Effector CD4-positive, alpha-beta T cell (primary cell): ENCODE results near the gene TAS2R60. TPM values are rescaled to one million over a fixed set of nuclear protein-coding genes. Genes with fewer than 3 reads are reported as not detected.
"Not testable (repeated sequence)": the region's sequence is repeated elsewhere in the genome, so short reads cannot be mapped to it uniquely, and the experiment has no call there.

Source experiments
- DNase-seq: peaks from one replicate; pipeline ENCODE4 v3.0.0-alpha.2; 2020
- total RNA-seq: gene quantifications from one replicate; lab custom pipeline; 2026; lab: John Stamatoyannopoulos, UW

Gene TAS2R60, protein sequence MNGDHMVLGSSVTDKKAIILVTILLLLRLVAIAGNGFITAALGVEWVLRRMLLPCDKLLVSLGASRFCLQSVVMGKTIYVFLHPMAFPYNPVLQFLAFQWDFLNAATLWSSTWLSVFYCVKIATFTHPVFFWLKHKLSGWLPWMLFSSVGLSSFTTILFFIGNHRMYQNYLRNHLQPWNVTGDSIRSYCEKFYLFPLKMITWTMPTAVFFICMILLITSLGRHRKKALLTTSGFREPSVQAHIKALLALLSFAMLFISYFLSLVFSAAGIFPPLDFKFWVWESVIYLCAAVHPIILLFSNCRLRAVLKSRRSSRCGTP
- not detected for total RNA-seq

DNA sequence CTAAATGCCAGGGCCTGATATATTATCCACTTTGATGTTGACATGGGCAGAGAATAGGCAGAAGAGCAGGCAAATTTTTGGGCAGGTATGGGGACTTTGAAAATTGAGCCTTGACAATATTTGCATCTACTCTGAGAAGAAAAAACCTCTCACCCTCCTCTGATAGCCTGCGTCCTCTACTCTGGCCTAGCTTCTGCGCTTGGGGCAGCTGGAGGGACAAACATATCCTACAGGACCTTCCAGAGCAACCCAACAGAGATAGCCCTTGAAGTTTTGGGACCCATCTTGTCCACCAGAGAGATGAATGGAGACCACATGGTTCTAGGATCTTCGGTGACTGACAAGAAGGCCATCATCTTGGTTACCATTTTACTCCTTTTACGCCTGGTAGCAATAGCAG is at the start of gene TAS2R60:
TAS2R60 (plus strand) TSS at position 301 of the 400 bp plus-strand sequence; CDS start at position 301, 0 bp downstream.
- DNase-seq: no peak

DNA sequence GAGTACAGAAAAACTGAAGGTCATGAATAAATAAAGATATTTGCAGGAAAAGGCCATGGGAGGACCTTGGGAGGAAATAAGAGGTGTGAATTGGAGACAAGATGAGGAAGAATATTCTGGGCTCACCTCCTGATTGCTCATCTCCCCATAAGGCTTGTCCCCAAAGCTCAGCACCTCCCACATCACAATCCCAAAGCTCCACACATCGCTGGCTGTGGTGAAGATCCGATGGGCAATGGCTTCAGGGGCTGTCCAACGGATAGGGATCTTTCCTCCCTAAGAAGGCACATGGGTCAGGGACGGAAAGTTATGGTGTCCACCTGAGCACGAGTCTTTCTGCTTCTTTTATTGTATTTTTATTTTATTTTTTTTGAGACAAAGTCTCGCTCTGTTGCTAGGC is 49.2 kb upstream of the TAS2R60 start:
- DNase-seq: no peak

DNA sequence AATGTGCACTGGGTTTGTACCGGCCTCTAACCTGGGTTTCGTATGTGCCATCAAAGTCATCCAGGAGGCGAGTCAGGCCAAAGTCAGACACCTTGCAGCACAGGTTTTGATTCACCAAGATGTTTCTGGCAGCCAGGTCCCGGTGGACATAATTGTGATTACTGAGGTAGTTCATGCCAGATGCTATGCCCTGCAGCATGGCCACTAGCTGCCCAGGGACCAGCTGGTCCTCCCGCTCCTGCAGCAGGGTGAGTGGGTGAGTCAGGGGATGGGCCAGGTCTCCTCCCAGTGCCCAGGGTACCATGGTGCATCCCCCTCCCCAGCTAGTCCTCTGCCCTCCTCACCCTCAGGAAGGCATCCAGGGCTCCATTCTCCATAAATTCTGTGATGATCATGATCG is 48.5 kb upstream of the TAS2R60 start:
- DNase-seq: no peak

DNA sequence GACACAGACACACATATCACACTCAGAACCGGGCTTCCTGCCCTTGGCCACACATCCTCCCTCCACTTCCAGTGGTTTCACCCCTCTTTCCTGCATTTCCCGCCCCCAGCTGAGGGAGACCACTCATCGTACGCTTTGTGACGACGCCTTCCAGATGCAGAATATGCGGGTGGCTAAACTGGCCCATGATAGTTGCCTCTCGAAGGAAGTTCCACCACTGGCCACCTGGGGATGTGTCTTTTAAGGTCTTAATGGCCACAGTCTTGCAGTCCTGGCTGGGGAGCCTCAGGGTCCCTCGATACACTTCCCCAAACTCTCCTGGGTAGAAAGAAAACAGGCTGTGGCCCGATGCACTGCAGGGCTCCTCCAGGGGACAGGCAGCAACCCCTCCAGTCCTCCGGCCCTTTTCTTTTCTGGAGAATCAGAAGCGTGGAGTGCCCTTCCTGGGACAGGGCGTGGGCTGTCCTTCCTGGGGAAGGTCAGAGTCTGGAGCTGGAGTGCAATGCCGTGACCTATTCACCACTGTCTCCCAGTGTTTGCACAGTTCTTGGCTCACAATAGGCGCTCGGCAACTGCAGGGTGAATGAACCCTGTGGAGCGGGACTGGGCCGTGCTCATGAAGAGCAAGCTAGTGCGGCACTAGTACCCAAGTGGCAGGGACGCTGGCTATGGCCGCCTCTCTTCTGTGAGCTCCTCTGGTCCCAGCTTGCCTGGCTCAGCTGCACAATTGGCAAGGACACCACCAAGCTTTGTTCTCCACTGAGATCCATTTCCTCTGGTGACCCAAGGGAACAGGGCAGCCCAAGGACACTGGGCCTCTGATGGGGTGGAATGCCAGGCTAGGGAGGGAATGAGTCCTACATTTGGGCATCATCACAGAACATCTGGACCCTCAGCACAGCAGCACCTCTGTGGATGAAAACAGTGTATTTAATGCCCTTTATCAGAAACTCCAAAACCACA is 47.8 kb upstream of the TAS2R60 start:
- no peak for DNase-seq

DNA sequence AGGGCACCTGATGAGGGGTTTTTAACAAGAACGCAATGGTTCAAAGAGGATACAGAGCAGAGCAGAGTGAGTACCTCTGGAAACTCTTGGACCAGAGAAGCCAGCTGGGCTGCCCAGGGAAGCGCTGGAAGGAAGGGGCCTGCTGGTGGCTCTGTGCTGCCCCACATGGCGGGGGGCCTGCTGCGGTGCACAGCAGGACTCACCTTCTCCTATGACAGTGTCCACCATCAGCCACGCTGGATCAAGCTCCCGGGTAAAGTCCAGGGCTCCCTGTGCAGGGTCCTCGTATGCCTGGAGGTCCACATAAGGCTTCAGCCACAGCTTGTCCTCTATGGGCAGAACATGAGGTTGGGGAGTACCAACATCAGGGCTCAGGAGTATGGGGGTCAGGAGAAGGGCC is 47.1 kb upstream of the TAS2R60 start:
- no peak for DNase-seq

DNA sequence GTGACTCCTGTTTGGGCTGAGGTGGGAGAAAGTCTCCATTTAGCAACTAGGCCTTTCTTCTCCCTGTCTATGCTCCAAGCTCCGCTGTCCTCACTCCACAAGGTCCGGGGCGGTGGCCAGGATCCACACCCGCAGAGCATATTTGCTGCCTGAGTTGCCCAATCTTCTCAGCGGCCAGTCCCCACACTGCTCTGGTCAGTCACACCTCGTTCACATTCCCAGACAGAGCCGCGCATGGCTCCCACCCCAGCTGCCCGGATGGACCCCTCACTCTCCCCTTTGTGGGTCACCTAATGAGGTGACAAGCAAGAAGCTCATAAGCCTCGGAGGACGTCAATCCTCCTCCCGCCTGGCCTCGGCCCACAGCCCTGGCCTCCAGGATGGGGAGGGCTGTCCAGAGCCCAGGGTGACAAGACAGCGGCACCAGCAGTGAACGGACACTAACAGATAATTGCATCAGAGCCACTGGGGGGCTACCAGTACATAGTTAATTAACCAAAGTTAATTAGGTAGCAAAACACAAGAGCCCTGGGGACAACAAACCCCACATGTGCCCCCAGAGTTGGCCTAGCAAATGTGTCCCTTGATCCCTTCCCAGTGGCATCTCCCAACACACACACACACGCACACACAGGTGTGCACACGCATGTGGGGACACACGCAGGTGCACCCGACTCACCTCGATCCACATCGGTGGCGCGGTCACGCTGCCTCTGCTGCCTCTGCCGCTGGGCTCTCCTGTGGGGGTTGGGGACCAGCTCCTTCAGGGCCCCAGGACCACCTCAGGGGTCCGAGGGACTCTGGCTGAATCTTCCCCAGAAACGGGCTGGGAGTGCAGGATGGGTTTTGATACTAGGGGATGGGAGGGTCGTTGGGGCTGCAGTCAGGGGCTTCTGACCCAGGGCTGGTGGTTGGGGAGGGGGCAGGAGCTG is 46.4 kb upstream of the TAS2R60 start:
- no peak for DNase-seq

DNA sequence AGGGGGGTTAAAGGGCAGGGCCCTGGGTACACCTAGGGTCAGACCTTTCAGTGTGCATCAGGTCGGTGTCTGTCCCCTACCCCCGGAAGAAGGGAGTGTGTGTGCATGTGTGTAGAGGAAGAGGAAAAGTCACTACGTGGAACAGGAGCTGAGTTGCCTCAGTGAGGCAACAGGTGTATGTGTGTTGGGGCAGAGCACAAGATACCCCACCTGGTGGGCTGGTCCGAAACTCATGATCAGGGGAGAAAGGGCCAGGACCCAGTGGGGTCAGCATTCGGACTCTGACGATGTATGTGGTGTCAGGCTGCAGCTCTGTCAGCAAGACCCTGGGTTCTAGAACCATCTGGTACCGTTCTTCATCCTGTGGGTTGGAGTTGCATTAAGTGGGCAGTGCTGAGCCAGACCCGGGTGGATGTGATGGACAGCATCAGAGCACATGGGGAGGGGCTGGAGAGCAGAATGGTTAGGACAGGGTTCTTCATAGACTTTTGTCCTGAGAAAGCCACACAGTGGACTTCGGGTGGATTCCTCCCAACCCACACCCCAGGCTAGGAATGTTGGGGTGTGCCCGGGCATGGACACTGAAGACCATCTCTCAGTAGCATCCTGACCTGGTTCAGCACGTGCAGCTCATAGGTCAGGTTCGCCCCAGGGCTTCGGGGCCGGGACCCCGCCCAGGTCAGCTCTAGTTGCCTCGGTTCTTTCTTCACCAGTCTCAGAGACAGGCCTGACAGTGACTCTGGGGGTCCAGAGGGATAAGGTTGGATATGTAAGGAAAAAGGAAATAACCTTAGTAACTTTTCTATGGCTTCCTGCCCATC is 45.3 kb upstream of the TAS2R60 start:
- DNase-seq: no peak

DNA sequence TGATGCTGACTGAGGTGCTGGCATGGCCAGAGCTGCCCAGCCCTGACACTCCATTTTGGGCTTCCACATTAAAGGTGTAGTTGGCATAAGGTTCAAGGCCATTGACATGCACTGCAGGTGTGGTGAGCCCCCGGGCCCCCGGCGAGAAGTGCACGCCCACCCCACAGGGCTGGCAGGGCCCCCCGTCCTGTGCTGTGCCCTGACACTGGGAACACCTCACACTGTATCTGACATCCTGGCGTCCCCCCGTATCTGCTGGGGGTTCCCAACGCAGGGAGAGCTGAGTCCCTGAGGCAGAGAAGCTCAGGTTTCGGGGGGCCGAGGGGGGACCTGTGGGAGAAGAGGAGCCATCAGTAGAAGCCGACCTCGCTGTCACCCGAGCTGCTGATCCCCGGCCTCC is 44.6 kb upstream of the TAS2R60 start:
- no peak for DNase-seq

DNA sequence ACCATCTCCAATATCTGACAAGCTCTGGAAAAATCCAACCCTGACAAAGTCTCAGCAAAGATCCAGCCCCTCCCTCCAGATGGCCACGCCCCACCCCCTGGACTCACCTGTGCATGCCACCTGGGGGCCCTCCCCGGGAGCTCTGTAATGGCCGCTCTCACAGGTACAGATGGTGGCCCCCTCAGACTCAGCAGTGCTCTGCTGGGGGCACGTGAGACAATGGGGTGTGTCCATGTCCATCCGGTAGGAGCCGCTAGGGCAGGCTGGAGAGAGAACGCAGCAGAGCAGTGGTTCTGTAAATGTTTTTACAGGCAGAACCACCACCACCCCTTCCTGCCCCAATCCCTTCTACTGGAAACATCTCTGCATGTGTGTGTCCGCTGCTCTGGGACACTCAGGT is 44.1 kb upstream of the TAS2R60 start:
- DNase-seq: no peak

DNA sequence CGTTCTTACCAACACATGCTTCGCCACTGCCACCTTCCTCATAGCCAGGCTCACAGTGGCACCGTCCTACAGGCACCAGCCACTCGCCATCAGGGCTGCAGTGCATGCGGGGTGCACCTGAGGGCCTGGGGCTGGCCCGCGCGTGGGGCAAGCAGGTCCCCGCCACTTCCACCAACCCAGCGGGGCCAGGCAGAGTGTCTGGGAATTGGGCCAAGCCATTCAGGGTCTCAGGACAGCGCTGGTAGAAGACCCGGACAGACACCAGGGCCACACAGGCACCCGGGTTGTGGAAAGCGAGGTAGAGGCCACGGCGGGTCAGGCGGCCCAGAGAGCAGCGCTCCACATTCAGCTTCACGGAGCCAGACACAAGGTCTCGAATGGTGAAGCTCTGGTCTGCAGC is 43.6 kb upstream of the TAS2R60 start:
- no peak for DNase-seq

DNA sequence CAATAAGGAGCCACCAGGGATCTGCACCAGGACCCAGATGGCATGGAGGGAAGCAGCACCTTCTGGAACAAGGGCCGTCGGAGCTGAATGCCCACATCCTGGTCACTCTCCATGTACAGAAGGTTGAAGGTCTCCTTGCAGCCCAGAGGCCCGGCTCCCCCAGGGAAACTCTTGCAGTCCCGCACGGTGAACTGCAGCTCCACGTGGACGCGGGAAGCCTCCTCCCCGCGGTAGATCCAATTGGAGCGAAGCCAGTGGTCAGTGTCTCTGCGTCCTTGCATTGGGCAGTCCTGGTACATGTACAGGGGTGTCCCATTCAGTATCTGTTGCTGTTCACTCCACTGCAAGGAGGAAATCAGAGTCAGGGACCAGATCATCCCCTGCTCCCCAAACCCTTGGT is 42.0 kb upstream of the TAS2R60 start:
- no peak for DNase-seq

DNA sequence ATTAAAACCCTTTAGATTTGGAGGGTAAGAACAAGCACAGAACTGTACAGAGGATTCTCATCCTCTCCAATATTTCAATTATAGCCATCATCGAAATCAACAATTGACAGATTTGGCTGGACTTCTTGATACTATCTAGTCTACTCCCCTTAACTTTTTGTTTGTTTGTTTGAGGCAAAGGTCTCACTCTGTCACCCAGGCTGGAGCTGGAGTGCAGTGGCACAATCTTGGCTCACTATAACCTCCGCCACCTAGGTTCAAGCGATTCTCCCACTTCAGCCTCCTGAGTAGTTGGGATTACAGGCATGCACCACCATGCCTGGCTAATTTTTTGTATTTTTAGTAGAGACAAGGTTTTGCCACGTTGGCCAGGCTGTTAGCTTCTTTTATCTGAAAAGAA is 41.0 kb upstream of the TAS2R60 start:
- DNase-seq: not testable (repeated sequence)

DNA sequence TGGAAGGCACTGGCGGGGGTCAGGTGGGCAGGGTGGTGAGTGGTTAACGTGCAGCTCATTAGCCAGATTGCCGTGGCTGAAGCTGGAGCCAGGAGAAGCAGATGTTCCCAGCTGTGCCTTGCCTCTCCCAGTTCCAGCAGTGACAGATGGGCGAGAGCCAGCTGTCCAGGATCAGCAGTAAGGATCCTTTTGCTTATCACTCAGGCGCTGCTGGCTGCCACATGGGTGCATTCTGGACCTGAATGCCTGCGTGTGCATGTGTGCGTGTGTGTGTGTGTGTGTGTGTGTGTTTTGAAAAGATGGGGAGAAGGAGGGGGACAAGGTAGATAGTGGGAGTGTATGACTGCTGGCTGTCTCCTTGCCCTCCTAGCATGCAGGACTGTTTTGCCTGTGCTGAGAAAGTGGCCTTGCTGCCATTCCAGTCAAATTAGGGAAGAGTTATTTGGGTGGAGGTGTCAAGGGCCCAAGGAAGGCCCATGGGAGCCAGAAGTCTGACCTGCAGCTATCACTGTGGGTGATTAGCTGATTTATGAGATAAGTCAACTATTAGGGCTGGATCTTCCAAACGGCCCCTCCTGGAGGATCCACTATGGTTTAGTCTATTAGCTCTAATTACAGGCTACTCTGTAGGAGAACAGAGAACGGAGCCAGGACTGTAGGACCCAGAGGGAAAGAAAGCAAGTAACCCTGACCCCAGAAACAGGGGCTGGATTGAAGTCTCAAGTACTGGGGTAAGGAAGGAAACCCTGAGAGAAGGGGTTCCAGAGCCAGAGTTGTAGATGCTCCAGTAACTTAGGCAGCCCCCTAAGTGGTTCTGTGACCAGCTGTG is 37.9 kb upstream of the TAS2R60 start:
- DNase-seq: no peak

DNA sequence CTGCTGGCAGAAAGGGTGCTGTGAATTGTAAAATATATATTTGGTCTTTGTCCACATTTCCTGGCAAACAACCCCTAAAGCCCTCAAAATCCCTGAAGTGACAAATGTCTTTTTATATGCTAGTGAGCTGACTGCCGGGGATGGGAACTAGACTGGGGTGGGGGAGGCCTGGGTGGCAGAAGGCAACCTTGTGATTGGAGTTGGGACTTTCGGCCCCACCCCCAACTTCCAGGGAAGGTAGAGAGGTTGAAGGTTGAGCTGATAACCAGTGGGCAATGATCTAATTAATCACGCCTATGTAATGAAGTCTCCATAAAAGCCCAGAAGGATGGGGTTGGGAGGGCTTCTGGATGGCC is 37.3 kb upstream of the TAS2R60 start:
- DNase-seq: no peak

DNA sequence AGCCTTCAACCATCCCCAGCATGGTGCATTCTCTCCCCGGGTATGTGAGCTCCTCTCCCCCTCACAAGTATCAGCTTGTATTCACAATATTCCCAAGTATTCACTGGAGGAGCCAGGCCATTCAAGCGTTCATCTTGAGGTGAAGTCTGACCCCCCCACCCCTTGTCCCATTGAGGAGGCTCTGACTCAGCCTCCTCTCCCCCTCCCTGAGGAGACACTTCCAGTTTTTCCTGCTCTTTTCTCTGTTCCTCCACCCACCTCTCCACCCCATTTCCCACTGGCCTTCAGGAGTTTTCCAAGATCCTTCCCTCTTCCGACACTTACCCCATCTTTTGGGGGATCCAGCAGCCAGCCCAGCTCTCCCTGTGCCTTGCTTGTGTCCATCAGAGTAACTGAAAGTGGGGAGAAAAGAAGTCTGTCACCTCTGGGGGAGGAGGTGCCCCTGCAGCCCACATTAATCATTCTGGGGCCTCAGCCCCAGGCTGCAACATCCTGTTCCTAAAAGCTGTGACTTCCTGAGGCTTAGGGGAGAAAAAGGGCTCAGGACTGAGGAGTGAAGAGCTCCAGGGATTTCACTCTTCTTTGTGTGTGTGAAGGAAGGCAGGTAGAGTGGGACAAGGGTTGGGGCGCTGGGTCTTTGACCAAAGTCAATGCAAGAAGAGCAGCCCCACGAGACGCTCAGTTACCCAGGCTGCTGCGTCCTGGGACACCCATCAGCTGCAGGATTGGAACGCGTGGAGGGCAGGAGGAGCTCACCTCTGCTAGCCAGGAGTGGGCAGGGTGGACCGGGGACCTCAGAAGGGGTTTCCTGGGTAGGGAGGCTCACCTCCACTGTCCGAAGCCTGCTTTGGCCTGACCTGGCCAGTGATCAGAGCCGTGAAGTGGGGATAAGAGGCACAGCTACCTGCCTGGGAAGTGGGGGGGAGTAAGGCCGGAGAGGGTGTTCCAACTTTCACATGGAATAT is 35.7 kb upstream of the TAS2R60 start:
- peak; percentile 36 for DNase-seq

DNA sequence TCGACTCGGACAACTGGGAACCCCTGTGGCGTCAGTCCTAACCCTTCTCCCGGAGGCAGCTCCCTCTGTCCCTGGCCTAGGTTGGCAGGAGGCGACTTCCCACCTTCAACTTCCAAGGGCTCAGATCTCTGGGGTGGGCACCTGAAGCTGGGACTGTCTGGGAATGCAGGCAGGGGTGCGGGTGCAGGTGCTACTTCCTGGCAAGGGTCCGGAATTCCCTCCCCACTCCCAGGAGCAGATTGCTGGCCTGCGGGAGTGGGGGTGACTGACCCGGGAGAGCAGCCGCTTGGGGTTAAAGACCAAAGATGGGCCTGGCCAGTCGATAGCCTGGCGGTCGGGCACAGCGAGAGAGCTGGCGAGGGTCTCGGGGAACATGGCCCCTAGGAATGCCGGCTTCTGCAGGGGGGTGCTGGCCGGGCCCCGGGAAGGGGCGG is 35.0 kb upstream of the TAS2R60 start:
- DNase-seq: no peak

DNA sequence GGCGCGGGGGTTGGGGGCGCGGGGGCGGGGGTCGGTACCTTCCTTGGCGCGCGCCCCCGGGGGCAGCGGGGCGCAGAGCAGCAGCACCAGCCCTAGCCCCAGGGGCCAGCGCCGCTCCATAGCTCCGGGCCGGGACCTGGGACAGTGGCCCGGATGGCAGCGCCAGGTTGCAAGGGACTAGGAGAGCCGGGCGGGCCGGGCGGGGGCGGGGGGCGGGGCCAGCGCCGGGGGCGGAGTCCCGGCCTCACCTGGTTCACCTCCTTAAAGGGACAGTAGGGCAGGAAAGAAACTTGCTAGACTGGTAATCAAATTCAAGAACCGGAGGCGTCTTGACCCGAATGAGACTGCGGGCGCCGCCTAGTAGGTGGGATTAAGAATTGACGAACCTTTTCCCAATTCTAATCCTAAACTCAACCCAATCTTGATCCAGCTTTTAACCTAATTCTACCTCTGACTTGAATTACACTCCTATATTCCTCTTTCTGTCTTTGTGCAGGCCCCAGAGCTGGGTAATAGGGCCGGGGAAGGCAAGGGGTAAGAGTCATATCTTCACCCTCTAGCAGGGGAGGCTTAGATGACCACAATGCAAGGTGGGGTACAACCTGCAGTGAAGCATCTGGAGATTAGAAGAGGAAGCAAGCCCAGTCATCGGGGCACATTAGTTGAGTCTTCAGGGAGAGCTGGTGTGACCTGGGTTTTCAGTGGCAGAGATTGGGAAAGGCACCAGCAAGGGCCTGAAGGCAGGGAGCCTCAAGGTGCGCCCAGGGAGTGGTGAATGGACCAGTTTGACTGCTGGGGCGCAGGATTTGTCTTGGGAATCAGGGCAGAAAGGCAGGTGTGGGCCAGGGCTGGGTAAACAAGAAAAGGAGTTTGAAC is 34.3 kb upstream of the TAS2R60 start, which contains the start of gene EPHA1:
EPHA1 (minus strand) TSS at position 171 of the 876 bp plus-strand sequence; CDS start at position 120, 51 bp downstream.
- peak; percentile 30 for DNase-seq

DNA sequence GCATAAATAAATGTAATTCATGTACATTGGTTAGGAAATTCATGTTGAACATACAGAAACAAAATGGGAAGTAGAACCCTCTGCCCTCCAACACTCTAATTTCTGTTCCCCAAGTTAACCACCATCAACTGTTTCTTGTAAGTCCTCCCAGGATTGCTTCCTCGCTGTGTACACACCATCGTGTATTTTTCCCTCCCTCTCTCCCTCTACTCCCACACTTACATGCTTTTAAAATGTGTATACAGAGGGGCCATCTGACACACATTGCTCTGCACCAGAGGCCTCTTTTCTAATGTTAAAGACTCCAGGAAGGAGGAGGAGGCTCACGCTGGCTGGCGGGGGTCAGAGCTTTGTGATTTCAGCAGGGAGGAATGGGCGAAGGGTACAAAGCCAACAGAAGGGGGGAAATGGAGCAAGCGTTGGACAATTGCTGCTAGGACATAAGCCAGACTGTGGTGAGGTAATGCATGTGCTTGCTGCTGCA is 32.7 kb upstream of the TAS2R60 start:
- DNase-seq: no peak
